ENCODE results near the gene NDST3. TPM values are rescaled to one million over a fixed set of nuclear protein-coding genes. Genes with fewer than 3 reads are reported as not detected.
"Not testable (repeated sequence)": the region's sequence is repeated elsewhere in the genome, so short reads cannot be mapped to it uniquely, and the experiment has no call there.

Gene NDST3
- total RNA-seq, 2 experiments from 2014 or later, result not detected

DNA sequence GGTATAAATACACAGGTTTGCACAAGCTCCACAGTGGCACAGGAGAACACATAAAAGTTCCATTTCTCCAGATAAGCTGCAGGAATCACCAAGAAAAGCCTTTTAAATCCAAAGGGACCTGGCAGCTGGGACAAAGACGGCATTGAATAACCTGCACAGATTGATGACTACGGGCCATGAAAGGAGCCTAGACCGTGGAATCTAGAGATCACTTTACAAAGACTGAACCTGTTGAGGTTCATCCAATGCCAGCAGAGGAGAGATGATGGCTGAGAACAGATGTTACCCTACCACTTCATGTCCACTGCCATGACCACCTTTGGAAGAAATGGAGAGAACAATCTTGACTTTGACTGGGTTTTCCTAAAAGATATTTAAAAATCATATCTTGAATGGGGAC is 229.8 kb downstream of the NDST3 start:
- no peak overlapping the region for H3K27ac Mint-ChIP-seq
- DNase-seq, result no peak
- no peaks in the 10 kb centered on the region for H3K9me3 Mint-ChIP-seq (ENCODE audit: insufficient read depth)
- no peaks in the 10 kb centered on the region for H3K4me1 Mint-ChIP-seq (ENCODE audit: low read depth)
- H3K36me3 Mint-ChIP-seq (ENCODE audit: low read depth), result peaks cover 2% of the 10 kb centered on the region
- no peak overlapping the region for H3K4me3 Mint-ChIP-seq
- POLR2A ChIA-PET, result no interaction called here
- H3K27me3 Mint-ChIP-seq (ENCODE audit: low read depth), result peaks cover 9% of the 10 kb centered on the region
- CTCF ChIA-PET, result no interaction called here
- no peak for ATAC-seq

DNA sequence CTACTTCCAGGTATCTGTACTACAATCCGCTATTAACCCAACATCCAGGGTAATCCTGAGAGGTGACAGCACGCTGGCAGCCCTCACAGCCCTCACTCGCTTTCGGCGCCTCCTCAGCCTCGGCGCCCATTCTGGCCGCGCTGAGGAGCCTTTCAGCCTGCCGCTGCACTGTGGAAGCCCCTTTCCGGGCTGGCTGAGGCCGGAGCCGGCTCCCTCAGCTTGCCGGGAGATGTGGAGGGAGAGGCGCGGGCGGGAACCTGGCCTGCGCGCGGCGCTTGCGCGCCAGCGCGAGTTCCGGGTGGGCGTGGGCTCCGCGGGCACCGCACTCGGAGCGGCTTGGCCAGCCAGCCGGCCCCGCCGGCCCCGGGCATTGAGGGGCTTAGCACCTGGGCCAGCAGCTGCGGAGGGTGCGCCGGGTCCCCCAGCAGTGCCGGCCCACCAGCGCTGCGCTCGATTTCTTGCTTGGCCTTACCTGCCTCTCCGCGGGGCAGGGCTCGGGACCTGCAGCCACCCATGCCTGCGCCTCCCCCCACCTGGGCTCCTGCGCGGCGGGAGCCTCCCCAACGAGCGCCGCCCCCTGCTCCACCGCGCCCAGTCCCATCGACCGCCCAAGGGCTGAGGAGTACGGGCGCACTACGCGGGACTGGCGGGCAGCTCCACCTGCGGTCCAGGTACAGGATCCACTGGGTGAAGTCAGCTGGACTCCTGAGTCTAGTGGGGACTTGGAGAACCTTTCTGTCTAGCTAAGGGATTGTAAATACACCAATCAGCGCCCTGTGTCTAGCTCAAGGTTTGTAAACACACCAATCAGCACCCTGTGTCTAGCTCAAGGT is 231.2 kb downstream of the NDST3 start:
- Mint-ChIP-seq H3K9me3 (ENCODE audit: insufficient read depth) (no peaks in the 10 kb centered on the region), H3K36me3 (ENCODE audit: low read depth) (peaks cover 2% of the 10 kb centered on the region), H3K4me1 (ENCODE audit: low read depth) (no peaks in the 10 kb centered on the region), H3K4me3 (peak overlapping the region; percentile 68), H3K27ac (no peak overlapping the region), H3K27me3 (ENCODE audit: low read depth) (peaks cover 6% of the 10 kb centered on the region)
- ATAC-seq, result peak; percentile 78
- CTCF ChIA-PET, result interaction anchor here (0.8 to 1.1 kb wide), 2 partner anchors 13 to 189 kb away, joined by 3 read pairs; no protein-coding TSS in a partner anchor
- DNase-seq, result peak; percentile 45
- POLR2A ChIA-PET, result interaction anchor here (1.0 kb wide), 1 partner anchor 12 kb away, joined by 3 read pairs; no protein-coding TSS in a partner anchor

GRCh38 chr4:118266145-118266496 is 231.8 kb downstream of the NDST3 start:
- CTCF ChIA-PET, result interaction anchor here (0.8 to 1.1 kb wide), 2 partner anchors 14 to 190 kb away, joined by 3 read pairs; no protein-coding TSS in a partner anchor
- H3K4me1 Mint-ChIP-seq (ENCODE audit: low read depth); H3K27ac Mint-ChIP-seq; H3K4me3 Mint-ChIP-seq; DNase-seq; H3K36me3 Mint-ChIP-seq (ENCODE audit: low read depth); ATAC-seq; H3K27me3 Mint-ChIP-seq (ENCODE audit: low read depth); H3K9me3 Mint-ChIP-seq (ENCODE audit: insufficient read depth): not testable (repeated sequence)
- POLR2A ChIA-PET, result interaction anchor here (1.0 kb wide), 1 partner anchor 11 kb away, joined by 3 read pairs; no protein-coding TSS in a partner anchor

DNA sequence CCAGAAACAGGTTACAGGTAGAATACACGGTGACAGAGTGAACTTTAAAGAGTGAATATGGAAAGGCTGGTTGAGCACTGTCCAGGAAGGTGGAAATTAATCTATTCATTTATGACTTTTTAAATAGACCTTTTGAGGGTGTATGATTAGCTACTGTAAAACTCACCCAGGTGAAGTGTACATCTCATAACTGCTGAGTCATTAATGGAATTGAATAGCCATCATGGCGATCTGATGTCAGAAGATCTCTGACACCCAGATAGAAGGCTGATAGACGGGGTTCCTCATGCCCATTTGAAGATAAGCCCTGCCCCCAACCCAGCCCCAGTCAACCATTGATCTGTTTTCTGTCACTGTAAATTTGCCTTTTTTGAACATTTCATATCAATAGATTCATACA is 234.5 kb downstream of the NDST3 start:
- H3K27me3 Mint-ChIP-seq (ENCODE audit: low read depth), result peaks cover 7% of the 10 kb centered on the region
- peaks cover 2% of the 10 kb centered on the region for H3K36me3 Mint-ChIP-seq (ENCODE audit: low read depth)
- no peak overlapping the region for H3K4me3 Mint-ChIP-seq
- CTCF ChIA-PET, result no interaction called here
- no peak overlapping the region for H3K27ac Mint-ChIP-seq
- no peaks in the 10 kb centered on the region for H3K9me3 Mint-ChIP-seq (ENCODE audit: insufficient read depth)
- H3K4me1 Mint-ChIP-seq (ENCODE audit: low read depth), result no peaks in the 10 kb centered on the region
- ATAC-seq (no peak), DNase-seq (no peak)
- POLR2A ChIA-PET, result no interaction called here

DNA sequence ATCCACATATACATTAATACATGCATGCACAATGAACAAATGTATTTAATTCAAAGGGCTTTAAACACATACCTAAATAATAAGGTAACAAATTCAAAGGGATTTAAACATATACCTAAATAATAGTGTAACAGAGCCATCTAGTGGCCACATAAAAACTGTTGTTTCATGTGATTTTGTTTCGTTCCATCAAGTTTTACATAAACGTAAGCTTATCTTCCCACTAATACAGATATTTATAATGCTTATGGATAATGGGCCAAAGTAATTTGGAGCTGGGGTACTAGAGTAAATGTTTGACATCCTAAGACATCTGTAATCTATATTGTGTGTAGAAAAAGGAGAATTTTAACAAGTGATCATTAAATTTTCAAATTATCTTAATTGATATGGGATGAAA is 236.2 kb downstream of the NDST3 start:
- DNase-seq, result no peak
- ChIA-PET CTCF (interaction anchor here (0.6 to 1.5 kb wide), 5 partner anchors 9 to 194 kb away, joined by 3 to 6 read pairs (median 3); no protein-coding TSS in a partner anchor), POLR2A (no interaction called here)
- ATAC-seq, result peak; percentile 45
- Mint-ChIP-seq H3K27me3 (ENCODE audit: low read depth) (peaks cover 2% of the 10 kb centered on the region), H3K4me3 (no peak overlapping the region), H3K27ac (no peak overlapping the region), H3K36me3 (ENCODE audit: low read depth) (no peaks in the 10 kb centered on the region), H3K9me3 (ENCODE audit: insufficient read depth) (no peaks in the 10 kb centered on the region), H3K4me1 (ENCODE audit: low read depth) (no peaks in the 10 kb centered on the region)

DNA sequence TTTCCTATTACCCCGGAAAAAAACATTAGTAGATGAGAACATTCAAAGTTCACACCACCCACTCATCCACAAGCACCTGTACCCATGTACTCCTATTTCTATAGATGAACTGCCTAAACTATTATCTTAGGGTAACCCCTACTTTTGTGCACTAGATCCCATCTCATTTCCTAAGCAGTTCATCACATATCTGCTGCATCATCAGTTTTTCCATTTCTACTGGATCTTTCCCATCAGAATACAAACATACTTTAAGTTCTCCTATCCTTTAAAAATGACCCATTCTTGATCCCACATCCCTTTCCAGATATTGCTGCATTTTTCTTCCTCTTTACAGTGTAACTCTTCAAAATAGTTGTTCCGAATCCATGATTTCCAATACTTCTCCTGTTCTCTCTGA is 237.5 kb downstream of the NDST3 start:
- H3K36me3 Mint-ChIP-seq (ENCODE audit: low read depth), result no peaks in the 10 kb centered on the region
- ChIA-PET CTCF (interaction anchor here (0.8 to 1.5 kb wide), 4 partner anchors 11 to 195 kb away, joined by 3 to 6 read pairs (median 4); no protein-coding TSS in a partner anchor), POLR2A (no interaction called here)

DNA sequence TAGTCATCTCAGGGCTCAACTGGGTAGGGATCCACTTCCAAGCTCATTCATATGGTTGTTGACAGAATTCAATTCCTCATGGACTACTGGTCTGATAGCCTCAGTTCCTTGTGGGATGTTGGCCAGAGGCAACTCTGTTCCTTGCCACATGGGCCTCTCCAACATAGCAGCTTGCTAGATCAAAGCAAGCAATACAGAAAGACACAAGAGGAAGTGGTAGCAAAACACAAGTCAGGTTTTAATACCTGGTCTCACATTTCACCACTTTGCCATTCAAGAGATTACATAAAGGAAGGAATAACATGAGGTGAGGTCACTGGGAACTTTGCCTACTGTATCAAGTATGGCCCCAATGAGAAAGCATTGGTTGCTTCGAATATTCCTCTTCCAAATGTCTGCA is 239.4 kb downstream of the NDST3 start:
- Mint-ChIP-seq H3K27ac (no peak overlapping the region), H3K9me3 (ENCODE audit: insufficient read depth) (no peaks in the 10 kb centered on the region), H3K36me3 (ENCODE audit: low read depth) (peaks cover 4% of the 10 kb centered on the region), H3K27me3 (ENCODE audit: low read depth) (peaks cover 2% of the 10 kb centered on the region), H3K4me3 (no peak overlapping the region), H3K4me1 (ENCODE audit: low read depth) (peaks cover 9% of the 10 kb centered on the region)
- CTCF ChIA-PET, result interaction anchor here (0.7 to 3.0 kb wide), 3 partner anchors 12 to 51 kb away, joined by 3 to 9 read pairs (median 5); no protein-coding TSS in a partner anchor
- POLR2A ChIA-PET, result no interaction called here
- DNase-seq (no peak), ATAC-seq (no peak)

More for the DNA sequence above, 237.5 kb downstream of the NDST3 start:
- no peaks in the 10 kb centered on the region for H3K4me1 Mint-ChIP-seq (ENCODE audit: low read depth)
- H3K4me3 Mint-ChIP-seq, result no peak overlapping the region
- H3K27me3 Mint-ChIP-seq (ENCODE audit: low read depth), result peaks cover 2% of the 10 kb centered on the region
- ATAC-seq (no peak), DNase-seq (no peak)
- no peaks in the 10 kb centered on the region for H3K9me3 Mint-ChIP-seq (ENCODE audit: insufficient read depth)
- no peak overlapping the region for H3K27ac Mint-ChIP-seq

GRCh38 chr4:118276580-118276979 is 242.3 kb downstream of the NDST3 start:
- peaks cover 31% of the 10 kb centered on the region for H3K36me3 Mint-ChIP-seq (ENCODE audit: low read depth)
- ChIA-PET POLR2A (no interaction called here), CTCF (no interaction called here)
- no peak overlapping the region for H3K4me3 Mint-ChIP-seq
- H3K4me1 Mint-ChIP-seq (ENCODE audit: low read depth), result peaks cover 24% of the 10 kb centered on the region
- DNase-seq (no peak), ATAC-seq (no peak)
- H3K27ac Mint-ChIP-seq, result no peak overlapping the region
- no peaks in the 10 kb centered on the region for H3K9me3 Mint-ChIP-seq (ENCODE audit: insufficient read depth)
- H3K27me3 Mint-ChIP-seq (ENCODE audit: low read depth), result no peaks in the 10 kb centered on the region

DNA sequence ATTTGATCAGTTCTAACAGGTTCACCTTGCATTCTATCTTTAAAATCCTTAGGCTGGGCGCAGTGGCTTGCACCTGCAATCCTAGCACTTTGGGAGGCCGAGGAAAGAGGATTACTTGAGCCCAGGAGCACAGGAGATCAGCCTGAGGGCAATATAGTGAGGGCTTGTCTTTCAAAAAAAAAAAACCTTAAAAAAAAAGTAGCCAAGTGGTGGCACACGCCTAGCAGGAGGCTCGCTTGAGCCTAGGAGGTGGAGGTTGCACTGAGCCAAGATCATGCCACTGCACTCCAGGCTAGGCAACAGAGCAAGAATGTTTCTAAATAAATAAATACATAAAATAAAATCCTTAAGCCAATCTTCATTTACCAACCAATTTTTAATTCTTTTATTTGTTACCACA is 243.0 kb downstream of the NDST3 start:
- Mint-ChIP-seq H3K4me1 (ENCODE audit: low read depth) (peaks cover 28% of the 10 kb centered on the region), H3K4me3 (no peak overlapping the region), H3K27ac (no peak overlapping the region), H3K36me3 (ENCODE audit: low read depth) (peaks cover 38% of the 10 kb centered on the region), H3K9me3 (ENCODE audit: insufficient read depth) (no peaks in the 10 kb centered on the region), H3K27me3 (ENCODE audit: low read depth) (no peaks in the 10 kb centered on the region)
- no peak for ATAC-seq
- ChIA-PET POLR2A (interaction anchor here (1.2 kb wide), 1 partner anchor 11 kb away, joined by 3 read pairs; no protein-coding TSS in a partner anchor), CTCF (interaction anchor here (1.1 kb wide), 1 partner anchor 76 kb away, joined by 4 read pairs; no protein-coding TSS in a partner anchor)
- no peak for DNase-seq

DNA sequence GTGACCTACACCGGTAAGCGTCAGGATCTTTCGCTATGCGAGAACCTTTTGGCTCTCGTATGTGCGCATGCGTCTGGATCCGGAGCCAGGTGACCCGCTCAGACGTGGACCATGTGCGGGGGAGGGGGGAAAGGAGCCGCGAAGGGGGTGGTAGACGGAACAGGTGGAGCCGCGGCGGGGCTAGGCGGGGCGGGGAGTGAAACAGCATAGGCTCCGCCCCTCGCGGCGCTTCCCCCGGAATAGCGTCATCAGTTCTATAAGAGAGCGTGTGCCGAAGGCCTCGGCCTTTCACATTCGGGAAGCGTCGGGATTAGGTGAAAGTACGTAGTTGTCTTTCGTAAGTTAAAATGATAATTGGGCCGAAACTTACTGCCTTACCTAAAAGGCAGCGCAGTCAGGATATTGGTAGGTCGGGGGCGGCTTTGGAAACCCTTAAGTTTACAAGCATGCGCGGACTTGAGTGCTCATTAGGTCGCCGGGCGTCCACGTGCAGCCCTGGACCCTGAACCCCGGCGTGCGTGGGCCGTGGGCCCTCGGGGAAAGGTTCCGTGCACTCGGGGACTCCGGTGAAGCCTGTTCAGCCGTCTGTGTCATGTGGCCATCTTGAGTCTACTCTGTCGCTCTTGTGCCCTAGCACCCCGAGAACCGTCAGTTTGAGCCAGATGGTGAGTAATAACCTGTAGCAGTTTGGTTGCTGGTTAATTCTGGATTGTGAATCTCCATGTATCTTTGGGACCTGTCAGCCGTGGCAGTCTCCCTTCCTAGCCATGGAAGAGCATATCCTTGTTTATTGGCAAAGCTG is 244.4 kb downstream of the NDST3 start:
- no peaks in the 10 kb centered on the region for H3K27me3 Mint-ChIP-seq (ENCODE audit: low read depth)
- H3K36me3 Mint-ChIP-seq (ENCODE audit: low read depth), result peaks cover 51% of the 10 kb centered on the region
- CTCF ChIA-PET, result interaction anchor here (1.2 kb wide), 1 partner anchor 75 kb away, joined by 11 read pairs; the partner anchor contains the start of gene PRSS12
- no peaks in the 10 kb centered on the region for H3K9me3 Mint-ChIP-seq (ENCODE audit: insufficient read depth)
- POLR2A ChIA-PET, result no interaction called here
- peak overlapping the region; percentile 88 for H3K4me3 Mint-ChIP-seq
- H3K27ac Mint-ChIP-seq, result peak overlapping the region; percentile 95
- peaks cover 28% of the 10 kb centered on the region for H3K4me1 Mint-ChIP-seq (ENCODE audit: low read depth)
- DNase-seq (peak; percentile 99), ATAC-seq (peak; percentile 97)

- H3K4me1 Mint-ChIP-seq (ENCODE audit: low read depth), result peaks cover 28% of the 10 kb centered on the region
- H3K27ac Mint-ChIP-seq, result peak overlapping the region; percentile 95
- DNase-seq (no peak), ATAC-seq (no peak)
- CTCF ChIA-PET, result interaction anchor here (1.2 kb wide), 1 partner anchor 74 kb away, joined by 11 read pairs; the partner anchor contains the start of gene PRSS12
- POLR2A ChIA-PET, result no interaction called here
- peak overlapping the region; percentile 88 for H3K4me3 Mint-ChIP-seq
- no peaks in the 10 kb centered on the region for H3K27me3 Mint-ChIP-seq (ENCODE audit: low read depth)
- H3K36me3 Mint-ChIP-seq (ENCODE audit: low read depth), result peaks cover 51% of the 10 kb centered on the region
- H3K9me3 Mint-ChIP-seq (ENCODE audit: insufficient read depth), result no peaks in the 10 kb centered on the region
Measured at GRCh38 chr4:118279328-118279727, 245.0 kb downstream of the NDST3 start.
